DND-41 (cell line): ENCODE results near the gene ELAPOR1.

Source experiments
- EZH2 ChIP-seq: IDR thresholded peaks from 3 replicates; pipeline ENCODE4 v1.6.1; 2012; ENCODE audit warnings: borderline replicate concordance, low read depth, mild to moderate bottlenecking, moderate library complexity, low read length, inconsistent platforms; ENCODE audit not compliant: severe bottlenecking
- TF ChIP-seq, protein P1 (sequence below): IDR thresholded peaks from 2 replicates; pipeline ENCODE4 v1.5.1; 2012; ENCODE audit warnings: borderline replicate concordance, low read length, moderate library complexity, mild to moderate bottlenecking; ENCODE audit not compliant: poor library complexity, severe bottlenecking; ENCODE audit errors: extremely low read depth

- TF ChIP-seq, protein P1, sequence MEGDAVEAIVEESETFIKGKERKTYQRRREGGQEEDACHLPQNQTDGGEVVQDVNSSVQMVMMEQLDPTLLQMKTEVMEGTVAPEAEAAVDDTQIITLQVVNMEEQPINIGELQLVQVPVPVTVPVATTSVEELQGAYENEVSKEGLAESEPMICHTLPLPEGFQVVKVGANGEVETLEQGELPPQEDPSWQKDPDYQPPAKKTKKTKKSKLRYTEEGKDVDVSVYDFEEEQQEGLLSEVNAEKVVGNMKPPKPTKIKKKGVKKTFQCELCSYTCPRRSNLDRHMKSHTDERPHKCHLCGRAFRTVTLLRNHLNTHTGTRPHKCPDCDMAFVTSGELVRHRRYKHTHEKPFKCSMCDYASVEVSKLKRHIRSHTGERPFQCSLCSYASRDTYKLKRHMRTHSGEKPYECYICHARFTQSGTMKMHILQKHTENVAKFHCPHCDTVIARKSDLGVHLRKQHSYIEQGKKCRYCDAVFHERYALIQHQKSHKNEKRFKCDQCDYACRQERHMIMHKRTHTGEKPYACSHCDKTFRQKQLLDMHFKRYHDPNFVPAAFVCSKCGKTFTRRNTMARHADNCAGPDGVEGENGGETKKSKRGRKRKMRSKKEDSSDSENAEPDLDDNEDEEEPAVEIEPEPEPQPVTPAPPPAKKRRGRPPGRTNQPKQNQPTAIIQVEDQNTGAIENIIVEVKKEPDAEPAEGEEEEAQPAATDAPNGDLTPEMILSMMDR: no peak
- no peak for TF ChIP-seq EZH2
Measured at GRCh38 chr1:109091078-109091838, 22.7 kb upstream of the ELAPOR1 start.
